NCI-H82 treated with DMSO at 0.1 percent for 48 hours (cell line): ENCODE data around the gene DPH2.

ENCODE experiments used
- DNase-seq: peaks from one replicate; lab custom pipeline; 2025; ENCODE audit not compliant: unreplicated experiment; lab: John Stamatoyannopoulos, UW

The DPH2 gene, protein sequence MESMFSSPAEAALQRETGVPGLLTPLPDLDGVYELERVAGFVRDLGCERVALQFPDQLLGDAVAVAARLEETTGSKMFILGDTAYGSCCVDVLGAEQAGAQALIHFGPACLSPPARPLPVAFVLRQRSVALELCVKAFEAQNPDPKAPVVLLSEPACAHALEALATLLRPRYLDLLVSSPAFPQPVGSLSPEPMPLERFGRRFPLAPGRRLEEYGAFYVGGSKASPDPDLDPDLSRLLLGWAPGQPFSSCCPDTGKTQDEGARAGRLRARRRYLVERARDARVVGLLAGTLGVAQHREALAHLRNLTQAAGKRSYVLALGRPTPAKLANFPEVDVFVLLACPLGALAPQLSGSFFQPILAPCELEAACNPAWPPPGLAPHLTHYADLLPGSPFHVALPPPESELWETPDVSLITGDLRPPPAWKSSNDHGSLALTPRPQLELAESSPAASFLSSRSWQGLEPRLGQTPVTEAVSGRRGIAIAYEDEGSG

DNA sequence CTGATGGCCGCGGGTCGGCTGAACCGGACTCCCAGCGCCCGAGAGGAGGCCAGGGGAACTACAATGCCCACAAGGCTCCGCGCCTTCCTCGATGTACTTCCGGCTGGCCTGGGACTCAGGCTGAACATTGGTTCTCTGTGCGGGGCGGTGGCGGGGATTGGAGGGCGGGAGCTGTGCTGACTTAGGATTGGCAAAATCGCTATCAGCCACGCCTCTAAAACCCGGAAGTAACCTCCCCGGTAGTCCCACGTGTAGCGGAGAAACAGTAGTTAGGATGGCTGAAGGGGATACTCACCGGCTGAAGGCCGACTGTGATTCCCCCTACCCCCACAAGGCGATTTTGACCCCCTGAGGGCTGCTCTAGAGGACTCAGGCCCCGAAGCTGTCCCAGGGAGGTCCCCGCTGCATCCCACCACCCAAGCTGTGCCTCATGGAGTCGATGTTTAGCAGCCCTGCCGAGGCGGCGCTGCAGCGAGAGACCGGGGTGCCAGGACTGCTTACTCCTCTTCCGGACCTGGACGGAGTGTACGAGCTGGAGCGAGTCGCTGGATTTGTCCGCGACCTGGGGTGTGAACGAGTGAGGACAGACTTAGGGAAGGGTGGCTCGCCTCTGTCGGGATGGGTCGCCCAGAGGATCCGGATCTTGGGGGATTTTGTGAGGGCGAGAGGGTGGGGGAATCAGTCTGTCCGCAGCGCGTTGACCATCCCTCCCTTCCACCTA lies at the start of gene DPH2:
TSS of gene DPH2 (plus strand) at position 265 of the 721 bp plus-strand sequence. CDS start at position 431, 166 bp downstream.
- peak; percentile 94 for DNase-seq

GRCh38 chr1:43921022-43921421 lies 48.8 kb upstream of the DPH2 start:
- no peak for DNase-seq

DNA sequence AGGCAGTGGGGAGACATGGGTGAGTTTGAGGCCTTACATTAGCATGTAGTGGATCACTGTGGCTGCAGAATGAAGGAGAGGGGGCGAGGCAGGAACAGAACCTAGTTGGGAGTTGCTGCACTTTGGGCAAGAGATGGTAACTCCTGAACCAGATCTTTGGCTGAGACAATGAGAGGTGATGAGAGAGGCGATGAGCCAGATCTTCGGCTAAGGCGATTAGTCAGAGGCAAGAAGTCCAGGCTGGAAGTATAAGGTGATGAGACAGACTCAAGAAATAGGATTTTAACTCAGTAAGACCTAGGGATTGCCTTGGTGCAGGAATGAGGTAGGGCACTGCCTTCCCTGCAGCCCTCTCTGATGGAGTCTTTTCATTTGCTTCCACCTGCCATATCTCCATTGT lies 45.3 kb upstream of the DPH2 start:
- DNase-seq: peak; percentile 82

DNA sequence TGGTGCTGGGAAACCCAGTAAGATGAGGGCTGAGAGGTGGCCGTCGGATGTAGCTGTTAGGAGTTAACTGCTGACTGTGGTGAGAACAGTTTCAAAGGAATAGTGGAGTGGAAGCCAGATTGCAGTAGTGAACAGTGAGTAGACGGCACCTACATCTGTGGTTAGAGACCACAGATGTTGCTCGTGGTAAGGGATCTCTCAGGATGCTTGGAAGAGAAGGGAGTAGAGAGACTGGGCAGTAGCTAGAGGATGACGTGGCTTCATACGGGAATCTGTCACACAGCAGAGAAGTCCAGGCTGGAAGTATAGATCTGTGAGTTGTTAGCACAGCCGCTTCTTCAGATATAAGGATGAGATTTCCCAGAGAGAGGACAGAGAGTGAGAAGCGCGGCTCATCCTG lies 44.0 kb upstream of the DPH2 start:
- no peak for DNase-seq

DNA sequence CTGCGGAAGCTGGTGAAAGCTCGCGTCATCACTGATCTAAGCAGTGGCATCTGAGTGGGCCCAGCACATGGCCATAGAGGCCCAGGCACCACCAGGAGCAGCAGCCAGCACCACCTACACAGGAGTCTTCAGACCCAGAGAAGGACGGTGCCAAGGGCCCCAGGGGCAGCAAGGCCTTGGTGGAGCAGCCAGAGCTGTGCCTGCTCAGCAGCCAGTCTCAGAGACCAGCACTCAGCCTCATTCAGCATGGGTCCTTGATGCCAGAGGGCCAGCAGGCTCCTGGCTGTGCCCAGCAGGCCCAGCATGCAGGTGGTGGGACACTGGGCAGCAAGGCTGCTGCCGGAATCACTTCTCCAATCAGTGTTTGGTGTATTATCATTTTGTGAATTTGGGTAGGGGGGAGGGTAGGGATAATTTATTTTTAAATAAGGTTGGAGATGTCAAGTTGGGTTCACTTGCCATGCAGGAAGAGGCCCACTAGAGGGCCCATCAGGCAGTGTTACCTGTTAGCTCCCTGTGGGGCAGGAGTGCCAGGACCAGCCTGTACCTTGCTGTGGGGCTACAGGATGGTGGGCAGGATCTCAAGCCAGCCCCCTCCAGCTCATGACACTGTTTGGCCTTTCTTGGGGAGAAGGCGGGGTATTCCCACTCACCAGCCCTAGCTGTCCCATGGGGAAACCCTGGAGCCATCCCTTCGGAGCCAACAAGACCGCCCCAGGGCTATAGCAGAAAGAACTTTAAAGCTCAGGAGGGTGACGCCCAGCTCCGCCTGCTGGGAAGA lies 39.5 kb upstream of the DPH2 start:
- no peak for DNase-seq

DNA sequence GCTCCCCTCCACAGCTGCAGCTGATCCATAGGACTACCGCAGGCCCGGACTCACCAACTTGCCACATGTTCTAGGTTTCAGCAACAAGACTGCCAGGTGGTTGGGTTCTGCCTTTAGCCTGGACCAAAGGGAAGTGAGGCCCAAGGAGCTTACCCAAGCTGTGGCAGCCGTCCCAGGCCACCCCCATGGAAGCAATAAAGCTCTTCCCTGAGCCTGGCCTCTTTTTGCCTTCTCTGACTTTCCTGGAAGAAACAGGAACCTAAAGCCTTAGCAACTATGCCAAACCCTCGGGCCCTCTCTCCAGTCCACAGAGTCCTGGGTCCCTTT lies 38.9 kb upstream of the DPH2 start:
- no peak for DNase-seq

- DNase-seq: no peak
Measured at GRCh38 chr1:43931711-43932660, 37.8 kb upstream of the DPH2 start.

GRCh38 chr1:43932786-43933385 lies 36.9 kb upstream of the DPH2 start:
- DNase-seq: no peak

- DNase-seq: no peak
Measured at GRCh38 chr1:43933386-43934100, 36.3 kb upstream of the DPH2 start, which contains the start of gene ARTN. Gene ARTN (plus strand): TSS chr1:43933801. CDS start chr1:43935657, 1,856 bp downstream.

- DNase-seq: peak; percentile 69
Measured at GRCh38 chr1:43934101-43934985, 35.5 kb upstream of the DPH2 start.

- no peak for DNase-seq
Measured at GRCh38 chr1:43934986-43935324, 34.9 kb upstream of the DPH2 start.

GRCh38 chr1:43935711-43936427 lies 33.9 kb upstream of the DPH2 start:
- DNase-seq: no peak

- DNase-seq: no peak
Measured at GRCh38 chr1:43936431-43937151, 33.2 kb upstream of the DPH2 start.

DNA sequence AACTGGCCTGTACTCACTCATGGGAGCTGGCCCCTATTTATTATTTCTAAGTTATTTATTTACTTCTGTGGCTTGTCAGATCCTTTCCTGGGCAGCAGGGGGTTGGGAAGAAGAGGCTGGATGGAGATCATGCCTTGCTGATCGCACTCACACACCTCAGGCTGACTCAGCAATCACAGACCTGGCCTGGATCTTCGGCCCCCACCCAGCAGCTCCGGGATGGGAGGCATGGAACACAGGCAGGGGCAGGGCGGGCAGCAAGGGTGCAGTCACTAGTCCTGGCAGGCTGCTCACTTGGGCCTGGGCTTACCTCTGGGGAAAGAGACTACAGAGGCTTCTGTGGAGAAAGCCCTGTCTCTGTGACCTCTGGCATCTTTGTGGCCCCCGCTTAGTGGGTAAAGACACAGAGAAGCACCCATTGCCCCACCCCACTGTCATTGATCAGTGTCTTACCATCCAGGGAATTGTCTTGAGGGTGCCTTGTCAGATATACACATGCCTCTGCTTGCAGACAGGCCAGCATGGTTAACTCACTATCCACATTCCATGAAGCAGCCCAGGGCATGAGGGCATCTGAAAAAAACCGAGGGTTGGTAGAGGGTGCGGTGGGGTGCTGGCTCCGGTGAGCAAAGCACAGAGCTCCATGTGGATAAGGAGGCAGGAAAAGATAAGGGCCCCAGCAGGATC lies 32.5 kb upstream of the DPH2 start:
- no peak for DNase-seq

DNA sequence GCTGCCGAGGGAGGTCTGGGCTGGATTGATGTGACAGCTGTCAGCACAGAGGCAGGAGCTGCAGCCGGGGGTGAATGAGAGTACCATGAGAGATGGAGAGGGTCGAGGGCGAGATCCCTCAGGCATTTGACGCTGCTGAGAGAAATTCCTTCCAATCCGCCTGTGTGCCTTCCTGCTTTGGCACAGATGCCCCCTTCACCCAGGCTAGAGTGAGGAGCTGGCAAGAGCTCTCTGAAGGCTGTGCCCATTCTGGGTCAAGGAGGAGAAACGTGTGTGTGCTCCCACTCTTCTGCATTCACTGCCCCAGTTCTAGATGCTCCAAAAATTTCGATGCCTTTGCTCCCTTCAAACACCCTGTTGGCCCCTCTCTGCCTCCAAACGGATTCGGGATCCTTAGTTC lies 31.4 kb upstream of the DPH2 start:
- DNase-seq: no peak

DNA sequence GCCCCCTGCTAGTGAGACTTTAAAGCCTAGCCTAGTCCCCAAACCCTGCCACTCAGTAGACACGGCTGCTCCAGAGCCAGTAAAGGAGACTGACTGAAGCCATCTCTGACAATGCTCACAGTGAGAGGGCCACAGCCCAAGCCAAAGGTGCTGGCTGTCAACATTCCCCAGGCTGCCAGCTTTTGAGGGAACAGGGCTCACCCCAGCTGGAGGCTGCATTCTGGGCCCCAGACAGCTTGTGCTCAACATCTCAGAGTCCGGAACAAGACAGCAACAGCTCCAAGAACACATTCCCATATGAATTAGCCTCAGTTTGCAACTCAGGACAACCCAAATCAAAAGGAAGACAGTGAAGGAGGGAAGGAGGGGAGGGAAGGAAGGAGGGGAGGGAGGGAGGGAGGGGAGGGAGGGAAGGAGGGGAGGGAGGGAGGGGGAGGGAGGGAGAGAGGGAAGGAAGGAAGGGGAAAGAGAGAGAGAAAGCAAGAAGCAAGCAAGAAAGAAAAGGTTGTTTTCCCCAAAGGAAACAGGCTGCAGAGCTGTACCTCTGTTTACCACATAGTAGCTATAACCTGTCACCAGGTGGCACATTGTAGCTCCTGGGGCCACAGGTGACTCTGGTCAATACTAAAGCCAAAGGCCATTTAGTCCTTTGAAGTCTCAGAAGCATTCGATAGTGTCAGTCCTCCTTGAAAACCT lies 30.8 kb upstream of the DPH2 start:
- DNase-seq: no peak
